ENCODE results near the gene TNFRSF19.

TNFRSF19 gene

GRCh38 chr13:23608138-23608537, 37.9 kb downstream of the TNFRSF19 start:
- Histone ChIP-seq H3K36me3 (ENCODE audit: control insufficient read depth, insufficient read depth, low read length) (no peaks in the 10 kb centered on the region), H3K9me3 (ENCODE audit: control insufficient read depth, insufficient read depth, low read length) (no peaks in the 10 kb centered on the region), H3K9ac (ENCODE audit: low read depth, low read length) (no peak overlapping the region), H3K4me3 (ENCODE audit: low read depth, low read length) (no peak overlapping the region), H3K27me3 (ENCODE audit: control insufficient read depth, insufficient read depth, low read length) (no peaks in the 10 kb centered on the region), H3K27ac (ENCODE audit: low read depth, low read length) (no peak overlapping the region), H3K4me1 (ENCODE audit: control insufficient read depth, insufficient read depth, low read length) (peaks cover 15% of the 10 kb centered on the region)

DNA sequence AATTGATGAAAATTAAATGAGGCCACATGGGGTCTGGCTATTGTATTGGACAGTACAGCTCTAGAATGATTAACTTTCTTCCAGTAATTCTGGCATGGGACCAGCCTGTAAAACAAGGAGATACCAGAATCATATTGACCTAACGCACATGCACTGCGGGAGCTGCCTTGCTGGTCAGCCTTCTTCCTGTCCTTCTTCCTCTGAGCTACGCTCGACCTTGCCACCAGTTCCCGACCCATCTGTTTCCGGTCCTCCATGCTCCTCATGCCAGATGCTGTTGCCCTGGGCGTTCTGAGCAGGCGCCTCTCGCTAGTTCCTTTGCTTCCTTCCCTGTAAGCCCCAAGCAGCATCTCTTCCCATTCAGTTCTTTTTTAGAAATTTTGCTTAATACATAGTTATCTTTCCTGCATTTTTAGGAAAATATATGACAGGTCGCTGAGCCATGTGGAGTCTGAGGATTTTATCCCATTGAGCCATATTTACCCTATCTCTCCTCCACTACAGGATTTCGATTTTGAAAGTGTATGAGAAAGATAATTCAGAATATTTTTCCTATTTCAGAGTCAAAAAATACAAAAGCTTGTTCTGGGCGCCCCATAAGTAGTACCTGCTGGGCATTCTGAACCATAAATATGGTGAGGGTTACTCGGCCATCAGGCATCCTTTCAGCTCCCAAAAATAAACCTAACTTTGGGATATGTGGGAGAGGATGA, 38.6 kb downstream of the TNFRSF19 start:
- Histone ChIP-seq H3K9ac (ENCODE audit: low read depth, low read length) (no peak overlapping the region), H3K4me3 (ENCODE audit: low read depth, low read length) (no peak overlapping the region), H3K27ac (ENCODE audit: low read depth, low read length) (no peak overlapping the region)

DNA sequence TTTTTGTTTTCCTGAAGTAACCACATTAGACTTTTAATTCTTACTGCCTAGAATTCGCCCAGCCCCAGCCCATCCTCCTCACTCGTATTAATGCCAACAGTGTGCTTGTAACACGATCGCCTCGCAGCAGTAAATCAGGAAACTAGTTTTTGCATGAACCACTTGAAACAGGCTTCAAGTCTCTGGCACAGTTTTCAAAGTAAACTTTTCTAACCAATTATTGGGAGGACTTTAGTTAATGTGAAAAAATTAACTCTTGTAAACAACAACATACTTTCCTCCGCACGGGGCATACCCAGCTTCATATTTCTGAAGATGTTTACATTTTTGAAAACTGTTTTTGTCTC, 39.2 kb downstream of the TNFRSF19 start:
- no peaks in the 10 kb centered on the region for H3K36me3 ChIP-seq (ENCODE audit: control insufficient read depth, insufficient read depth, low read length)
- H3K4me3 ChIP-seq (ENCODE audit: low read depth, low read length): no peak overlapping the region
- no peak overlapping the region for H3K27ac ChIP-seq (ENCODE audit: low read depth, low read length)
- no peak overlapping the region for H3K9ac ChIP-seq (ENCODE audit: low read depth, low read length)
- H3K27me3 ChIP-seq (ENCODE audit: control insufficient read depth, insufficient read depth, low read length): no peaks in the 10 kb centered on the region
- peaks cover 23% of the 10 kb centered on the region for H3K4me1 ChIP-seq (ENCODE audit: control insufficient read depth, insufficient read depth, low read length)
- H3K9me3 ChIP-seq (ENCODE audit: control insufficient read depth, insufficient read depth, low read length): no peaks in the 10 kb centered on the region

More for the DNA sequence above, 38.6 kb downstream of the TNFRSF19 start:
- Histone ChIP-seq H3K9me3 (ENCODE audit: control insufficient read depth, insufficient read depth, low read length) (no peaks in the 10 kb centered on the region), H3K4me1 (ENCODE audit: control insufficient read depth, insufficient read depth, low read length) (peaks cover 20% of the 10 kb centered on the region), H3K27me3 (ENCODE audit: control insufficient read depth, insufficient read depth, low read length) (no peaks in the 10 kb centered on the region), H3K36me3 (ENCODE audit: control insufficient read depth, insufficient read depth, low read length) (no peaks in the 10 kb centered on the region)

GRCh38 chr13:23609874-23610576, 39.8 kb downstream of the TNFRSF19 start:
- no peak overlapping the region for H3K4me3 ChIP-seq (ENCODE audit: low read depth, low read length)
- H3K27me3 ChIP-seq (ENCODE audit: control insufficient read depth, insufficient read depth, low read length): no peaks in the 10 kb centered on the region
- no peaks in the 10 kb centered on the region for H3K36me3 ChIP-seq (ENCODE audit: control insufficient read depth, insufficient read depth, low read length)
- no peak overlapping the region for H3K9ac ChIP-seq (ENCODE audit: low read depth, low read length)
- H3K4me1 ChIP-seq (ENCODE audit: control insufficient read depth, insufficient read depth, low read length): peaks cover 23% of the 10 kb centered on the region
- no peaks in the 10 kb centered on the region for H3K9me3 ChIP-seq (ENCODE audit: control insufficient read depth, insufficient read depth, low read length)
- no peak overlapping the region for H3K27ac ChIP-seq (ENCODE audit: low read depth, low read length)

DNA sequence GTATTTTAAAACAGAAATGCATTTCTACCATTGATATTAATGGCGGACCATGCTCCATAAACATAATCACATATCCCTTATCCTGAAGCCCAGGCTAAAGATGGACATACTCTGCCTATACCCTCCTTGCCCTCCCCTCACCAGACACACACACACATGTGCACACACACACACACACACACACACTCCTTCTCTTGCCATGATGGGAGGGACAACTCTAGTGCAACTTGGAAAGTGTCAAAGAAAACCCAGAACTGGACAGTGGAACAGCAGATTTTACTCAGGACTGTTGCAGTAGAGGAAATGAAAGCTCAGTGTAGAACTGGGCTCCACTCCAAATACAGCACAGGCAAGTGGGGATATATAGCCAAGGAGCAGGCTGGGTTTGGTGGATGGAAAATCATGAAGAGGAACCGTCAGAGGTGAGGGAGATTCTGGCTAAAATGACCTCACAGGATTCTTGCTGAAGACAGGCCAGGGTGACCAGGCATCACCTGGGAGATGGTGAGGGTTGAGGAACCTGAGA, 40.8 kb downstream of the TNFRSF19 start:
- Histone ChIP-seq H3K27ac (ENCODE audit: low read depth, low read length) (no peak overlapping the region), H3K4me3 (ENCODE audit: low read depth, low read length) (no peak overlapping the region), H3K36me3 (ENCODE audit: control insufficient read depth, insufficient read depth, low read length) (no peaks in the 10 kb centered on the region), H3K9me3 (ENCODE audit: control insufficient read depth, insufficient read depth, low read length) (no peaks in the 10 kb centered on the region), H3K9ac (ENCODE audit: low read depth, low read length) (no peak overlapping the region), H3K4me1 (ENCODE audit: control insufficient read depth, insufficient read depth, low read length) (peaks cover 32% of the 10 kb centered on the region), H3K27me3 (ENCODE audit: control insufficient read depth, insufficient read depth, low read length) (no peaks in the 10 kb centered on the region)

- H3K4me3 ChIP-seq (ENCODE audit: low read depth, low read length): no peak overlapping the region
- no peak overlapping the region for H3K27ac ChIP-seq (ENCODE audit: low read depth, low read length)
- no peak overlapping the region for H3K9ac ChIP-seq (ENCODE audit: low read depth, low read length)
- peaks cover 34% of the 10 kb centered on the region for H3K4me1 ChIP-seq (ENCODE audit: control insufficient read depth, insufficient read depth, low read length)
- no peaks in the 10 kb centered on the region for H3K9me3 ChIP-seq (ENCODE audit: control insufficient read depth, insufficient read depth, low read length)
- H3K36me3 ChIP-seq (ENCODE audit: control insufficient read depth, insufficient read depth, low read length): no peaks in the 10 kb centered on the region
- H3K27me3 ChIP-seq (ENCODE audit: control insufficient read depth, insufficient read depth, low read length): no peaks in the 10 kb centered on the region
Observed at GRCh38 chr13:23612182-23612581, 42.0 kb downstream of the TNFRSF19 start.

GRCh38 chr13:23612731-23613130, 42.5 kb downstream of the TNFRSF19 start:
- H3K9ac ChIP-seq (ENCODE audit: low read depth, low read length): no peak overlapping the region
- no peaks in the 10 kb centered on the region for H3K27me3 ChIP-seq (ENCODE audit: control insufficient read depth, insufficient read depth, low read length)
- H3K36me3 ChIP-seq (ENCODE audit: control insufficient read depth, insufficient read depth, low read length): no peaks in the 10 kb centered on the region
- H3K4me1 ChIP-seq (ENCODE audit: control insufficient read depth, insufficient read depth, low read length): peaks cover 40% of the 10 kb centered on the region
- no peak overlapping the region for H3K4me3 ChIP-seq (ENCODE audit: low read depth, low read length)
- H3K27ac ChIP-seq (ENCODE audit: low read depth, low read length): no peak overlapping the region
- H3K9me3 ChIP-seq (ENCODE audit: control insufficient read depth, insufficient read depth, low read length): no peaks in the 10 kb centered on the region

GRCh38 chr13:23613596-23613995, 43.4 kb downstream of the TNFRSF19 start:
- Histone ChIP-seq H3K36me3 (ENCODE audit: control insufficient read depth, insufficient read depth, low read length) (no peaks in the 10 kb centered on the region), H3K9ac (ENCODE audit: low read depth, low read length) (no peak overlapping the region), H3K4me1 (ENCODE audit: control insufficient read depth, insufficient read depth, low read length) (peaks cover 45% of the 10 kb centered on the region), H3K9me3 (ENCODE audit: control insufficient read depth, insufficient read depth, low read length) (no peaks in the 10 kb centered on the region), H3K27ac (ENCODE audit: low read depth, low read length) (no peak overlapping the region), H3K27me3 (ENCODE audit: control insufficient read depth, insufficient read depth, low read length) (no peaks in the 10 kb centered on the region), H3K4me3 (ENCODE audit: low read depth, low read length) (no peak overlapping the region)

GRCh38 chr13:23615395-23616081, 45.3 kb downstream of the TNFRSF19 start:
- peak overlapping the region; percentile 9 for H3K27ac ChIP-seq (ENCODE audit: low read depth, low read length)
- H3K27me3 ChIP-seq (ENCODE audit: control insufficient read depth, insufficient read depth, low read length): no peaks in the 10 kb centered on the region
- H3K4me3 ChIP-seq (ENCODE audit: low read depth, low read length): no peak overlapping the region
- no peaks in the 10 kb centered on the region for H3K9me3 ChIP-seq (ENCODE audit: control insufficient read depth, insufficient read depth, low read length)
- no peaks in the 10 kb centered on the region for H3K36me3 ChIP-seq (ENCODE audit: control insufficient read depth, insufficient read depth, low read length)
- no peak overlapping the region for H3K9ac ChIP-seq (ENCODE audit: low read depth, low read length)
- peaks cover 30% of the 10 kb centered on the region for H3K4me1 ChIP-seq (ENCODE audit: control insufficient read depth, insufficient read depth, low read length)

DNA sequence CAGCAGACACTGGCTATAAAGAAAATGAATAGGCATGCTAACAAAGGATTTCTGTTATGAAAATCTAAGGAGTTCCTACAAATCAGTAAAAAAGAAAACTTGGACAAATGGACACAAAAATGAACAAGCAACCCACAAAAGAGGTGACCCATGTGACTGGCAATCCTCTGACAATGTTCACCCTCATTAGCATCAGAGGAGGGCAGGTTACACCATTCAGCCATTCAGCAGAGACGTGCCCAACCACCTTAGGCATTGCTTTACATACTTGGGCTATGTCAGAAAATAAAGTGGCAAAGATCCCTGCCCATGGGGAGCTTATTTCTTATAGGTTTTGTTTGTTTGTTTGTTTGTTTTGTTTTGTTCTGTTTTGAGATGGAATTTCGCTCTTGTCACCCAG, 46.0 kb downstream of the TNFRSF19 start:
- H3K9ac ChIP-seq (ENCODE audit: low read depth, low read length): no peak overlapping the region
- no peaks in the 10 kb centered on the region for H3K36me3 ChIP-seq (ENCODE audit: control insufficient read depth, insufficient read depth, low read length)
- peak overlapping the region; percentile 5 for H3K27ac ChIP-seq (ENCODE audit: low read depth, low read length)
- H3K9me3 ChIP-seq (ENCODE audit: control insufficient read depth, insufficient read depth, low read length): no peaks in the 10 kb centered on the region
- H3K4me3 ChIP-seq (ENCODE audit: low read depth, low read length): no peak overlapping the region
- H3K27me3 ChIP-seq (ENCODE audit: control insufficient read depth, insufficient read depth, low read length): no peaks in the 10 kb centered on the region
- peaks cover 30% of the 10 kb centered on the region for H3K4me1 ChIP-seq (ENCODE audit: control insufficient read depth, insufficient read depth, low read length)

- Histone ChIP-seq H3K27me3 (ENCODE audit: control insufficient read depth, insufficient read depth, low read length) (no peaks in the 10 kb centered on the region), H3K9me3 (ENCODE audit: control insufficient read depth, insufficient read depth, low read length) (no peaks in the 10 kb centered on the region), H3K4me3 (ENCODE audit: low read depth, low read length) (no peak overlapping the region), H3K9ac (ENCODE audit: low read depth, low read length) (no peak overlapping the region), H3K4me1 (ENCODE audit: control insufficient read depth, insufficient read depth, low read length) (peaks cover 30% of the 10 kb centered on the region), H3K36me3 (ENCODE audit: control insufficient read depth, insufficient read depth, low read length) (no peaks in the 10 kb centered on the region), H3K27ac (ENCODE audit: low read depth, low read length) (peak overlapping the region; percentile 16)
Observed at GRCh38 chr13:23617551-23618024, 47.4 kb downstream of the TNFRSF19 start.
